Cardiac ventricle fibroblast (primary cell): ENCODE results near the gene RDM1. TPM values are rescaled to one million over a fixed set of nuclear protein-coding genes. Genes with fewer than 3 reads are reported as not detected.

Source experiments
- total RNA-seq: library from RNA; depleted of rRNA; stranded (reverse); fragments of >200 nt; gene quantifications from 2 replicates; pipeline ENCODE4 v1.2.3, GENCODE V29; 2015

Gene RDM1
- 1.1 TPM in 1 of 2 replicates, not detected in the other for total RNA-seq

GRCh38 chr17:35930211-35931065 lies at the start of gene RDM1:
Gene RDM1, minus strand, starts transcription at chr17:35930773. Its CDS starts 46 bp downstream, at chr17:35930727.

GRCh38 chr17:35943537-35943936 lies 13.0 kb upstream of the RDM1 start, which contains the start of gene LYZL6:
Gene LYZL6, minus strand, starts transcription at chr17:35943713. Its CDS starts 4,357 bp downstream, at chr17:35939356.

GRCh38 chr17:35879773-35880654 lies 50.6 kb downstream of the RDM1 start, which contains the start of gene CCL5:
Gene CCL5, minus strand, starts transcription at chr17:35880360.

GRCh38 chr17:35868737-35869136 lies 61.8 kb downstream of the RDM1 start, which contains the start of gene HEATR9:
Gene HEATR9, minus strand, starts transcription at chr17:35868891. Its CDS starts 149 bp downstream, at chr17:35868742.

Other genes with a start within 250 kb of the RDM1 start
- 2.4 and 2.6 TPM in 2 replicates for gene RASL10B, start 199.1 kb downstream of the RDM1 start, total RNA-seq
- 0.44 TPM in 1 of 2 replicates, not detected in the other for gene GAS2L2, start 177.5 kb downstream of the RDM1 start, total RNA-seq
- not detected in 2 replicates for gene C17orf50, start 169.9 kb downstream of the RDM1 start, total RNA-seq
- 0.68 and 1.7 TPM in 2 replicates for gene MMP28, start 135.1 kb downstream of the RDM1 start, total RNA-seq
- gene TAF15, start 121.3 kb downstream of the RDM1 start, total RNA-seq = 26.6 and 28.9 TPM in 2 replicates
- gene HEATR9, start 61.9 kb downstream of the RDM1 start, total RNA-seq = not detected in 2 replicates
- gene CCL5, start 50.4 kb downstream of the RDM1 start, total RNA-seq = not detected in 2 replicates
- gene LYZL6, start 12.9 kb upstream of the RDM1 start, total RNA-seq = not detected in 2 replicates
- not detected in 2 replicates for gene CCL16, start 50.7 kb upstream of the RDM1 start, total RNA-seq
- 1.5 and 7.8 TPM in 2 replicates for gene CCL14, start 56.0 kb upstream of the RDM1 start, total RNA-seq
- gene CCL15, start 70.8 kb upstream of the RDM1 start, total RNA-seq = not detected in 2 replicates
- gene CCL23, start 87.2 kb upstream of the RDM1 start, total RNA-seq = not detected in 2 replicates
- not detected in 2 replicates for gene CCL18, start 133.5 kb upstream of the RDM1 start, total RNA-seq
- gene CCL3, start 159.4 kb upstream of the RDM1 start, total RNA-seq = not detected in 2 replicates
- not detected in 2 replicates for gene CCL4, start 173.1 kb upstream of the RDM1 start, total RNA-seq
- 0.62 and 2.0 TPM in 2 replicates for gene TBC1D3B, start 245.9 kb upstream of the RDM1 start, total RNA-seq